H1 (cell line): ENCODE results near the gene TBCD. TPM values are rescaled to one million over a fixed set of nuclear protein-coding genes. Genes with fewer than 3 reads are reported as not detected.

Source experiments
- BRCA1 ChIP-seq: IDR thresholded peaks from 2 replicates; pipeline ENCODE4 v1.6.1; 2012; ENCODE audit warnings: low read depth, low read length, improper control_type of control experiment
- CHD7 ChIP-seq: fragments of 300-600 bp; sonication (generic); IDR thresholded peaks from 2 replicates; pipeline ENCODE4 v1.7.1; 2012; ENCODE audit warnings: low read length, moderate library complexity, mild to moderate bottlenecking, inconsistent platforms; ENCODE audit not compliant: insufficient replicate concordance
- RAD21 ChIP-seq, 2 experiments: IDR thresholded peaks in 1 of 2; conservative IDR thresholded peaks in 1 of 2; 2 replicates each; pipeline ENCODE4 v1.6.1; 2011; ENCODE audit warnings: low read depth in 2 of 2, low read length in 2 of 2, improper control_type of control experiment in 1 of 2, inconsistent platforms in 1 of 2, mild to moderate bottlenecking in 1 of 2, moderate library complexity in 1 of 2
- RNF2 ChIP-seq: fragments of 200-900, 300-1000 bp; sonication (generic); IDR thresholded peaks from 2 replicates; pipeline ENCODE4 v1.7.1; 2016; ENCODE audit warnings: borderline replicate concordance, low read depth, mild to moderate bottlenecking, antibody characterized with exemption, low read length; ENCODE audit not compliant: poor library complexity, severe bottlenecking; ENCODE audit errors: missing control alignments
- SAP30 ChIP-seq: fragments of 300-600 bp; sonication (generic); IDR thresholded peaks from 2 replicates; pipeline ENCODE4 v1.7.1; 2012; ENCODE audit warnings: low read length, moderate library complexity, mild to moderate bottlenecking, inconsistent platforms; ENCODE audit not compliant: insufficient read depth, insufficient replicate concordance
- TBP ChIP-seq: IDR thresholded peaks from 2 replicates; pipeline ENCODE4 v1.6.1; 2011; ENCODE audit warnings: low read depth, low read length, improper control_type of control experiment
- ZNF274 ChIP-seq: IDR thresholded peaks from 2 replicates; pipeline ENCODE4 v1.7.0; 2012; ENCODE audit warnings: low read length, borderline replicate concordance; ENCODE audit errors: extremely low read depth
- polyA plus RNA-seq, 7 experiments: library from polyadenylated mRNA; depleted of rRNA in 3 of 7; stranded (reverse) in 5 of 7; unstranded in 2 of 7; fragments of >200 nt in 5 of 7; fragments of 200-250 nt in 2 of 7; gene quantifications; 1 replicate in 5 of 7; 2 replicates in 1 of 7; 4 replicates in 1 of 7; pipeline versions ENCODE4 v1.2.1 to v1.2.3, GENCODE V29; 2011 to 2013; ENCODE audit warnings: missing spikeins in 2 of 7, mixed read lengths in 2 of 7
- total RNA-seq: library from RNA; stranded (reverse); fragmentation: NEBNext Ultra II Directional; extraction: Animal tissue kit (Norgen Biotek cat#: 25700); gene quantifications from 2 replicates; pipeline ENCODE4 v1.2.1, GENCODE V29; 2021

TBCD gene
- total and polyA plus RNA-seq, 2 of the 8 experiments (the other 6 are each of a cell fraction or from before 2014, with no cell fraction given): 118 to 162 TPM

- TF ChIP-seq CHD7 (no peak), ZNF274 (no peak), RAD21 (IDR thresholded peaks at IDR 0.05 in 1 of 2, conservative IDR thresholded peaks at IDR 0.05 in 1 of 2; ENCODE audit: low read depth in 2 of 2, low read length in 2 of 2) (no peak), SAP30 (no peak), RNF2 (no peak), BRCA1 (no peak), TBP (no peak)
These were observed 195.5 kb downstream of the TBCD start (continued) for GRCh38 chr17:82947051-82947991.
